Esophagus muscularis mucosa (tissue), 4 donors: ENCODE measurements around the gene DESI1. TPM values are rescaled to one million over a fixed set of nuclear protein-coding genes. Genes with fewer than 3 reads are reported as not detected.
A peak's percentile ranks its signal among the peaks of the same experiment; 100 is the strongest.

ENCODE experiments used
- DNase-seq: peaks from one replicate; pipeline ENCODE4 v3.0.0-alpha.2; 2017; ENCODE audit errors: extremely low spot score
- H3K27ac ChIP-seq, 4 donors: fragments of 200-600 bp; sonication (generic); replicated peaks in 1 of 4; 1 replicate in 3 of 4; 2 replicates in 1 of 4; pipeline ENCODE4 v1.5.1; 2016 to 2019; ENCODE audit warnings: mild to moderate bottlenecking in 1 of 4
- H3K27me3 ChIP-seq, 4 donors: fragments of 200-600 bp; sonication (generic); one replicate each; pipeline versions ENCODE4 v1.5.1 to v1.6.0; 2016 to 2019
- H3K36me3 ChIP-seq, 4 donors: fragments of 200-600 bp; sonication (generic); one replicate each; pipeline ENCODE4 v1.5.1; 2016 to 2019
- H3K4me1 ChIP-seq, 4 donors: fragments of 200-600 bp; sonication (generic); one replicate each; pipeline ENCODE4 v1.5.1; 2016 to 2019
- H3K4me3 ChIP-seq, 4 donors: fragments of 200-600 bp; sonication (generic); 1 replicate in 2 of 4; 2 replicates in 2 of 4; pipeline ENCODE4 v1.5.1; 2016 to 2019; ENCODE audit warnings: mild to moderate bottlenecking in 4 of 4, moderate library complexity in 1 of 4
- H3K9me3 ChIP-seq, 4 donors: fragments of 200-600 bp; sonication (generic); 1 replicate in 3 of 4; 2 replicates in 1 of 4; pipeline ENCODE4 v1.5.1; 2016 to 2019
- CTCF ChIP-seq, 3 experiments: fragments of 200-600 bp in 2 of 3; fragments of 450-650 bp in 1 of 3; sonication (generic) in 2 of 3; IDR thresholded peaks; one replicate each; pipeline ENCODE4 v1.5.1; 2017 to 2019; ENCODE audit warnings: antibody characterized with exemption in 3 of 3, mild to moderate bottlenecking in 2 of 3, moderate library complexity in 1 of 3
- EP300 ChIP-seq: sonication (generic); formaldehyde crosslinking; IDR thresholded peaks from one replicate; pipeline ENCODE4 v1.6.1; 2017; ENCODE audit warnings: antibody characterized with exemption
- POLR2A ChIP-seq: fragments of 450-650 bp; IDR thresholded peaks from one replicate; pipeline ENCODE4 v1.6.1; 2017; ENCODE audit warnings: antibody characterized with exemption, moderate library complexity, mild to moderate bottlenecking, low read depth
- POLR2AphosphoS5 ChIP-seq, 2 donors: sonication (generic); formaldehyde crosslinking; IDR thresholded peaks; one replicate each; pipeline ENCODE4 v1.6.1; 2017; ENCODE audit warnings: antibody characterized with exemption in 2 of 2
- WGBS: methylation state at CpG from one replicate; pipeline ENCODE4 v1.1.5; 2018; 5-methylcytosine and 5-hydroxymethylcytosine counted together
- intact Hi-C: fragments of 100-400 bp; cut with DNase I; formaldehyde crosslinking; loops from one replicate; pipeline ENCODE4 v1.15.1; 2023
- total RNA-seq, 4 donors: library from RNA; depleted of rRNA; stranded (reverse); fragments of >200 nt; gene quantifications; one replicate each; pipeline versions ENCODE4 v1.1.0 to v1.2.1, GENCODE V29; 2016

Gene DESI1
- total RNA-seq, 4 donors from 2014 or later, result 18.6 to 76.5 (median 33.7) TPM

DNA sequence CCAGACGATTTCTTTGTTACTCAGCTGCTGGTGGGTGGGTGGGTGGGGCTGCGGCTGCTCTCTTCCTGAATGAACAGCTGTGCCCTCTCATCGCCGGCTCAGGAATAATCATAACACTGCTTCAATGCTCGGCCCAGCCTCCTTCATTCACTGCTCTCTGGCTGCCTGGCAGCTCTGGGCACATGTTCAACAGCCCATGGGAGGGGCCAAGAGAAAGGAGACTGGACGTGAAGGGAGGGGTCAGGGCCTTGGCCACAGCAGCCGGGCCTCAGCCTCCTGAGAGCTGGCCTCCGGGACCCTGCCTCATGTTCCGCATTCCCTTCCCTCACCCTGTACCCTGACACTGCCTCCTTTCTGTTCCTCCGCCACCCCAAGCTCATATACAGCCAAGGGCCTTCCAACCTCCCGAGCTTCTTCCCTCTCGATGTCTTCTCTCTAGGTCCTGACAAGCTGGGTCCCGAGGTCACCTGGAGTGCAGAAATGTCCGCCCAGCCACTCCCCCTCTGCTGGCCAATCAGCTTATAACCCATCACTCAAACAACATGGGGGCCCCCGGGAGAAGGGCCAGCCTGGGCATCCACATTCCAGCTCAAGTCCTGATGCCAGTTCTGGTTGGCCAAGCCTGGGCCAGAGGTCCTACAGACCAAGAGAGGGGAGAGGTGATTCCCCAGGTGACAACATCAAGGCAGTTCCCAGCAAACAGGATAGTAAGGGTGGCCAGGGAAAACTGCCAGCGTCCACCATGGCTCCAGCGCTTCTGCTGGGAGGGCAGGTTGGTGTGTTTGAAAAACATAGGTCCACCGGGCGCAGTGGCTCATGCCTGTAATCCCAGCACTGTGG lies 63.2 kb downstream of the DESI1 start:
- intact Hi-C loops, result no loop called here
- H3K4me3 ChIP-seq, result peak overlapping the region in 3 of 4 donors; percentile 0 to 20 (median 2)
- no peaks in the 10 kb centered on the region for H3K9me3 ChIP-seq
- H3K27me3 ChIP-seq, result no peaks in the 10 kb centered on the region
- peak overlapping the region; percentile 54 to 72 (median 66) for H3K27ac ChIP-seq
- H3K4me1 ChIP-seq, result peaks cover 24 to 62% (median 52%) of the 10 kb centered on the region in 4 donors
- 27% methylated on average over 19 of the region's 19 CpGs for WGBS
- TF ChIP-seq POLR2AphosphoS5 (IDR thresholded peaks at IDR 0.05), result peak; percentile 48 to 67
- TF ChIP-seq CTCF (IDR thresholded peaks at IDR 0.05), result no peak
- no peak for TF ChIP-seq POLR2A
- no peak for TF ChIP-seq EP300
- no peak for DNase-seq
- H3K36me3 ChIP-seq, result no peaks in the 10 kb centered on the region

- H3K9me3 ChIP-seq, result no peaks in the 10 kb centered on the region
- H3K4me3 ChIP-seq, result no peak overlapping the region
- no peaks in the 10 kb centered on the region for H3K36me3 ChIP-seq
- H3K27me3 ChIP-seq, result no peaks in the 10 kb centered on the region
- peaks cover 24 to 52% (median 41%) of the 10 kb centered on the region in 4 donors for H3K4me1 ChIP-seq
- peak overlapping the region in 3 of 4 donors; percentile 62 to 72 (median 70) for H3K27ac ChIP-seq
- no peak for DNase-seq
- intact Hi-C loops, result no loop called here
- WGBS, result 87% methylated on average over 9 of the region's 10 CpGs
- TF ChIP-seq EP300, result no peak
- TF ChIP-seq POLR2A, result no peak
- TF ChIP-seq CTCF (IDR thresholded peaks at IDR 0.05), result no peak
- TF ChIP-seq POLR2AphosphoS5 (IDR thresholded peaks at IDR 0.05), result no peak
Observed at GRCh38 chr22:41556561-41556960, 64.3 kb downstream of the DESI1 start.

DNA sequence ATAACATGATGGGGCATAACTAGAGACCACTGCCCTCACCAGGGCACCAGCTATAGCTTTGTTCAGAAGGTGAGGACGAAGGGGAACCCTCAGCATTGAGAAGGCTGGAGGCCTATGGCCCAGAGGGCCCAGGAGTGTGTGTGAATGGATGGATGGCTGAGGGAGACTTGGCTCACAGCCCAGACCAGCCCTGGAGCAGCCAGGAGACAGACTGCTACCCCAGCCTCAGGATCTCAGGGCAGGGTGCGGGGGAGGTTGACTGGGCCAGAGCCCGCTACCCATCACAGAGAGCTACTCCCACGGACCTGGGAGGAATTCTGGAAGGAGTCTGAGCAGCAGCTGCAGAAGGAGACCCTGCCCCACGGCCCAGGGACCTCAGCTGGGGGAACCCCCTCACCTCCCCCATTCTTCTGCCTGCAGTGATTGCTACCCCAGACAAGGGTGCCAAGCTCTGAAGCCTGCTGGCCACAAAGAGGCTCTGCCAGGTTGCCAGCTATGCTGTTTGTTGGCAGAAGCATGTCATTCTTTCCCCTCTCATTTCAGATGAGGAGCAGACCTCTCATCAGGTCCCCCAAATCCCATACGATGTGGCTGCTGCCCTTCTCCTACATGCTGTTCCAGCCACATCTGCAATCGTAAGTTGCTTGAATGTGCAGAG lies 65.4 kb downstream of the DESI1 start:
- 72% methylated on average over 4 of the region's 7 CpGs for WGBS
- Histone ChIP-seq H3K4me1 (peaks cover 24 to 41% (median 30%) of the 10 kb centered on the region in 4 donors), H3K4me3 (no peak overlapping the region), H3K27ac (no peak overlapping the region), H3K27me3 (no peaks in the 10 kb centered on the region), H3K36me3 (no peaks in the 10 kb centered on the region), H3K9me3 (no peaks in the 10 kb centered on the region)
- intact Hi-C loops, result no loop called here
- TF ChIP-seq CTCF (IDR thresholded peaks at IDR 0.05) (no peak), POLR2AphosphoS5 (IDR thresholded peaks at IDR 0.05) (no peak), POLR2A (no peak), EP300 (no peak)
- no peak for DNase-seq

DNA sequence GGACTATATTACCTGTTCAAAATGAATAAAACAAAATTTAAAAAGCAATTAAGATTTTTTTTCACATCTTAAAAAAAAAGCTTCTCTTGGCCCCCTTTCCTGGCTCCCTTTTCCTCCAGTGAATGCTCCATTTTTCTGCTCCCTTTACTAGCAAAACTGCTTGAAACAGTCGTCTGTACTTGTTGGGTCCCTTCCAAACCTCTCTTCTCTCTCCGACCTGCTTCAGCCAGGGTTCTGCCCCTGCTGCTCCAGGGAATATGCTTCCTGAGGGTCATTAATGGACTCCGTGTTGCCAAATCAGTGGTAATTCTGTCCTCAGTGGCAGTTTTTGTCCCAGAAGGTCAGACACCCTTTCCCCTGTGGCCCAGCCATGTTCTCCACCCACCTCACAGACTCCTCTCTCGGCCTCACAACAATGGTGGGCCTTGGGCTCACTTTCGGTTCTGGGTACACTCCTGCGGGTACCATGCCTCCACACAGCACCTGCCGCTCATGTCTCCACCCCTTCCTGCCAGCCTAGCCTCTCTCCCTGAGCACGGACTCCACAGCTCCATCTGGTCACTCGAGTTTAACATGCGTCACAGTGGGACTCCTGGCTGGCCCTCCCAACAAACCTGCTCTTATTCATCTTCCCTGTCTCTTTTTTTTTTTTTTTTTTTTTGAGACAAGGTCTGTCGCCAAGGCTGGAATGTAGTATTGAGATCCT lies 68.8 kb downstream of the DESI1 start:
- intact Hi-C loops, result no loop called here
- H3K9me3 ChIP-seq, result no peaks in the 10 kb centered on the region
- no peak for TF ChIP-seq POLR2A
- no peak for TF ChIP-seq EP300
- no peak for TF ChIP-seq POLR2AphosphoS5 (IDR thresholded peaks at IDR 0.05)
- TF ChIP-seq CTCF (IDR thresholded peaks at IDR 0.05), result no peak
- H3K4me3 ChIP-seq, result no peak overlapping the region
- H3K27me3 ChIP-seq, result no peaks in the 10 kb centered on the region
- 69% methylated on average over 11 of the region's 11 CpGs for WGBS
- no peak for DNase-seq
- H3K4me1 ChIP-seq, result peaks cover 5 to 16% (median 8%) of the 10 kb centered on the region in 4 donors
- no peak overlapping the region for H3K27ac ChIP-seq
- no peaks in the 10 kb centered on the region for H3K36me3 ChIP-seq
